ENCODE measurements around the gene FUT4.
A peak's percentile ranks its signal among the peaks of the same experiment; 100 is the strongest.
"Not testable (repeated sequence)": the region's sequence is repeated elsewhere in the genome, so short reads cannot be mapped to it uniquely, and the experiment has no call there.

FUT4 gene

DNA sequence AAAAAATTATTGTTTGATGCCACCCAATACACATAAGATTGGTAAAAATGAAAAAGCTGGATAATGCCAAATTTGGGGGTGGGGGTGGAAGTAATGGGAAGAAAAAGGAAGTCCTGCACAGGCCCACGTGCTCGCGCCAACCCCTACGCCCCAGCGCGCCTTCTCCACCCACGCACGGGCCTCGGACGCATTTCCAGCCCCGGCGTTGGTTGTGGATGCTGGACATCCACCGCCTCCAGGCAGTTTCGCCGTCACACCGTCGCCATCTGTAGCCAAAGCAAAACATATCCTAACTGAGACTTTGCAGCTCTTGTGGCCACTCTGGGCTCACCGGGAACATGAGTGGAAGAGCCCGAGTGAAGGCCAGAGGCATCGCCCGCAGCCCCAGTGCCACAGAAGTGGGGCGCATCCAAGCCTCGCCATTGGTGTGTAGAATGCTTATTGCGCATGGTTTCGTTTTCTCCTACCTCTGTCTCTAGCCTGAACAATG, 23.5 kb downstream of the FUT4 start, which contains the start of gene PIWIL4:
Gene PIWIL4, plus strand, starts transcription at position 188 of the 490 bp plus-strand sequence. Its CDS starts 151 bp downstream, at position 339.
- DNase-seq (ENCODE audit: low read depth), result no peak

- DNase-seq (ENCODE audit: low read depth), result no peak
Measured at GRCh38 chr11:94568200-94568599, 24.5 kb downstream of the FUT4 start.

DNA sequence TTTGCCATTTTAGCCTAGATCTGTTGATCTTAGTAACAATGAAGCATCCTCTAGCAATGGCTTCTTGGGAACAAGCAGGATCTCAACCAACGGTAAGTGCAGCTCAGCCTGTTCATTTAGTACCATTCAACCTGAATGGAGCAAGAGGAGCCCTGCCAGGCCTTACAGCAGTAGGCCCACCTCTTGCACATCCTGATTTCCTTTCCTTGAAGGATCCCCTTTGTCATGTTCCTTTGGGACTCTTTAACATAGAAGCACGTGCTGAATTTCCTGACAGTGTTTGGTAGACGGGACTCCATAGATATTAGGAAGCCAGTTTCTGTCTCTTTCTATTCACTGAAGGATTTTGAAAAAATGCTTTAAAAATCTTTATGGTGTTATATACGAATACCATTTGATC, 25.0 kb downstream of the FUT4 start:
- no peak for DNase-seq (ENCODE audit: low read depth)

- DNase-seq (ENCODE audit: low read depth), result not testable (repeated sequence)
Measured at GRCh38 chr11:94572975-94573374, 29.3 kb downstream of the FUT4 start.

- DNase-seq (ENCODE audit: low read depth), result peak; percentile 90
Measured at GRCh38 chr11:94574193-94574961, 30.7 kb downstream of the FUT4 start.

DNA sequence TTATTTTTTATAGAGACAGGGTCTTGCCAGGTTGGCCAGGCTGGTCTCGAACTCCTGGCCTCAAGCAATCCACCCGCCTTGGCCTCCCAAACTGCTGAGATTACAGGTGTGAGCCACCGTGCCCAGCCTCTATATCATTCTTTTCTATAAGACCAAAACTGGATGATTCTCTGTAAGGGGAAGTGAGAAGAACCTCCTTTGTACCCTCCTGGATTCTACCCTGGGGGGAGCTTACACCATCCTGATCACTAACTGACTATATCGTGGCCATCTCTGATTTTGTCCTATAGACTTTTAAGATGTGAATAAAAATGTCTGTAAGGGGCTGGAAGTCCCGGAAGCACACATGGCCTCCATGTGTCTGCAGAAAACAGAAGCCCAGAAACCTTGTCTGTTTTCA, 32.6 kb downstream of the FUT4 start:
- no peak for DNase-seq (ENCODE audit: low read depth)

- no peak for DNase-seq (ENCODE audit: low read depth)
Measured at GRCh38 chr11:94577841-94578240, 34.1 kb downstream of the FUT4 start.

DNA sequence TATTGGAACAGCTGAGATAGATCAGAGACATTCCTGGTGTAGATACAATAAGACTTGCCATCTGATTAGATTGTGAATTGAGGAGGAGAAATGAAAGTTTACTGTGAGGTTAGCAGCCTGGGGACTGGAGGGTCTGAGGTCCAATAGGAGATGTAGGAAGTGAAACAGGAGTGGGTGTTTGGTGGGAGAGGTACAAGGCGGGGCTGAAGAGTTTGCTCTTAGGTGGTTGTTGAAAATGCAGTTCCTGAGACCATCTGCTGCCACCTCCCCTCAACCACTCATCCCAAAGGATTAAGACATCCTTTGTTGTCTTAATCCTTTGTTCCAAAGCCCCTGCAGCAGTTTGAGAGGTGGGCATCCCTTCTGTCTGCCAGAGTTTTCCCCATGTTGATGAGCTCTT, 38.2 kb downstream of the FUT4 start:
- DNase-seq (ENCODE audit: low read depth), result no peak

DNA sequence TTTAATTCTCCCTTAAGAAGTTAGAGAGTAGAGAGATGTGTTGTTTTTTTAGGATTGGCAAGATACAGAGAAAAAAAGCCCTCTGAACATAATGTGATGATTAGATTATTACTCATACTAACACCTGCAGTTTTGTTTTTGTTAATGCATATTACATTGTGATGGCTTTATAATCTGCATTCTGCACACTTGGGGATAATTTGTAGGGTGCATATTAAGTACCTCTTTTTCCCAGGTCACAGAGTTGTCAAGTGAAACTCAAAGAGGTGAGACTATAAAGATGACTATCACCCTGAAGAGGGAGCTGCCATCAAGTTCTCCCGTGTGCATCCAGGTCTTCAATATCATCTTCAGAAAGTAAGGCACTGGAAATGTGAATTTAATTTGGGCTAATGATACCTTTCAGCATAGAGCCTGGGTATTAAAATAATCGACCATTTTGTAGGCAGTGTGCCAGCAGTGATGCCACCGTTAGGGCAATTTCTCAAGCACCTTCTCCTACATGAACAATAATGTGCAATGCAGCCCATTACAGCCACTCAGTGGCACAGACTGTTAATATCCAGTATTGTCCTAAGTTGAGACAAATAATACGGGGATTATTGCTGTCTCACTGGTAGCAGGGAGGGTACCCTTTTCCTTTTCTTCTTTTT, 39.6 kb downstream of the FUT4 start:
- DNase-seq (ENCODE audit: low read depth), result no peak

DNA sequence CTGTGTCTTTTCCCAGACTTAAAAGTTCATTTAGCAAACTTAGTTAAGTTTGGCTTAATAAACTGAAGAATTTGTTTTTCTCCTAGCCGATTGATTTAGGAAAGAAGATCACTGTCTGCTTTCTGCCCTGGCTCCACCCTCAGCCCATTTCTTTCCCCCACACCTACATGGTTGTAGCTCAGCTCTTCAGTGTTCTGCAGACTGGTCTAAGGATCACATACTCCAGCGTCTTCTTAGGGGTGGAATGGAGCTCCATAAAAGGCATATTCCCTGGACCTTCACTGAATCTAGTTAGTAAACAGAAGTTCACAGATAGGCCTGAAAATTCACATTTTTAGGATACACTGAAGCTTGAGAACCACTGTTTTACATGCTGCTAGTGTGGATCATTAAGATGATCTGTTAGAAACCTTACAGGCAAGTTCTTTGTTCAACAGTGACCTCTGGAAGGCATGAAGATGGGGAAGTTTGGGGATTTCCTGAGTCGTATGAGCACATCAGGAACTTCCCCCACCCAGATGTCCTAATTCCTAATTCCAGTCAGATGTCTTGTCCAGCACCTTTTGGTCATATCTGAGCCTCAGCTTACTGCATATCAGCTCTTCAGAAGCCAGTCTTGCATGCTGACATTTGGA, 40.3 kb downstream of the FUT4 start:
- DNase-seq (ENCODE audit: low read depth), result peak; percentile 18

DNA sequence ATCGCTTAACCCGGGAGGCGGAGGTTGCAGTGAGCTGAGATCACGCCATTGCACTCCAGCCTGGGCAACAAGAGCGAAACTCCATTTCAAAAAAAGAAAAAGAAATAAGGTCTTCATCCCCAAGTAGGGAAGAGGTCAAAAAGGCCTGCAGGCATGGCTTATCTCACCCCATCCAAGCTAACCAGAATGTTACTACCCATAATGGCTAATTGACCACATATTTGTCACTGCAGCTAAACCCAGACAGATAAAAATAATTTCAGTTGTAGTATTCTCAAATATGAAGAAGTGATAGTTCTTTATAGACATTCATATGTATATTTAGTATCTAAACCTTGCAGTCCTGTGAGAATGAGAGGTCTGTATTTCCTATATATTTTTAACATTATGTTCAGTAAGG, 41.3 kb downstream of the FUT4 start:
- no peak for DNase-seq (ENCODE audit: low read depth)

DNA sequence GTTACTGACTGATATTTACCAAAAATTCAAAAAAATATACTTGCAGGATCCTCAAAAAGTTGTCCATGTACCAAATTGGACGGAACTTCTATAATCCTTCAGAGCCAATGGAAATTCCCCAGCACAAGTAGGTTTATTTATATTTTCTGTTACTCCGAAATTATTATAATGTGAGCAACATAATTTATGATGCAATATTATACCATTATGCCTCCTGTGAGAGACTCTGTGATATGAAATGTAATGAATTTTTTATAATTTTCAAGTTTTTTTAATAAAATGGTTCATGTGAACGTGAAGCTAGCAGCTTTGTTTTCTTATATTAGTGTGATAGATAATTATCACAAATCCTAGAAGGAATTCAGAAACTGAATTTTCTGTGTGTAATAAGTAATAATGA, 41.7 kb downstream of the FUT4 start:
- no peak for DNase-seq (ENCODE audit: low read depth)

- DNase-seq (ENCODE audit: low read depth), result no peak
Measured at GRCh38 chr11:94586546-94586945, 42.8 kb downstream of the FUT4 start.

DNA sequence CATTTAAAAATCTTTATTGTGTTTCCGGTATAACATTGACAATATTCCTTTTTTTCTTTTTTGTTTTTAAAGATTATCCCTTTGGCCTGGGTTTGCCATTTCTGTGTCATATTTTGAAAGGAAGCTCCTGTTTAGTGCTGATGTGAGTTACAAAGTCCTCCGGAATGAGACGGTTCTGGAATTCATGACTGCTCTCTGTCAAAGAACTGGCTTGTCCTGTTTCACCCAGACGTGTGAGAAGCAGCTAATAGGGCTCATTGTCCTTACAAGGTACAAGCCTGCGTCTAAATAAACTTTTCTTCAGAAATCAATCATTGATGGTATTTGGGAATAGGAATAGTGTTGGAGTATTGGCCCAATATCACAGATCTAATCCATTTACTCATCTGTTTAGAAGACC, 43.3 kb downstream of the FUT4 start:
- DNase-seq (ENCODE audit: low read depth), result no peak

DNA sequence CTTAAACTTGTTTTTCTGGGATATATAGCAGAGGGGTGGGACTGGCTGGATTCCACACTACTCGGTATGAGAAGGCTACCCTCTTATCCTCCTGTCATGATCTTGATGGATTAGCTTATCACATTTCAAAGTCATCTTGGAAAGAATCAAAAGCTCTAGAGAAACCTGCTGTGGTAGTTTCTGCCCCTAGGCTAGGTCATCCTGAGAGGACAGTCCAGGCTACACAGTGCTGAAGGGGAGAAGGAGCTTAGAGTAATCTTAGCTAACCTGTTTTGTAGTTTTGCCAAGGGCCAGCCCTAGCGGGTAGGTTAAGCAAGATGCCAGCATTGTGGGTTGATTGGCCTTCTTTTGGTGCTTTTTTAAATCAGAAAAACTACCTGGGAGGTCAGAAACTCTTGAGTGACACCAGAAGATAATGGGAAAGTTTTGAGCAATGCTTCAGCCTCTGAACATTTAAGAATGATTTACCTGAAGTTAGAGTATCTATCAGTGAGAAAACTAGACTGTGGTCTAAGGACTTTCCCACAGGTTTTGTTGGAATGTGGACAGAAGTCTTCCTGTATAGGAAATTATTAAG, 44.7 kb downstream of the FUT4 start:
- no peak for DNase-seq (ENCODE audit: low read depth)

DNA sequence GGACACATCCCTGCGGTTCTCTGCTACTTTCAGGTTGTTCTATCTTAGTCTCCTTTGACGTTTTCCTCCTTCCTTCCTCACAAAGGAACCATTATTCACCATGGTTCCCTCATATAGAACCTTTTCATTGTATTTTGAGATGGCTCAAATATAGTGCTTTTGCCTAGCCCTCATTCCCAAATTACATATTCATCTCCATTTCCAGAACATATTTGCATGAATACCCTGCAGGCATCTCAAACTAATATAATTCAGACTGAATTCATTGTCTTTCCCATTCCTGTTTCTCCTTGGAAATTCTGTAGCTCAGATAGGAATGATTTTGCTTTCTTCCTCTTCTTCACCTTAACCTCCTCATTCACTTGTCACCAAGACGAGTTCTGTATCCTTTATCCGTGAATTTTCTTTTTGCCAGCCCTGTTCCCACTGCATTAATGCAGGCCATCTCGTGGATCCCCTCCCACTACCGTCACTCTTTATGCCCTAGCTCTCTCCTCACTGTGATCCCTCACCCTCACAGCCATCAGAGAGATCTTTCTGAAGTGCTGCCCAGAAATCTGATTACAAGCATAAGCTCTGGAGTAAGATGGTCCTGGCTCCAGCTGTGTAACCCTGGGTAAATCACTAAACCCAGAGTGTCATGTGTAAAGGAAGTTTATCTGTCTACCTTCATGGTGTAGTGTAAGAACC, 46.8 kb downstream of the FUT4 start:
- DNase-seq (ENCODE audit: low read depth), result no peak

- peak; percentile 46 for DNase-seq (ENCODE audit: low read depth)
Measured at GRCh38 chr11:94593030-94593429, 49.3 kb downstream of the FUT4 start.

GRCh38 chr11:94595076-94595475, 51.4 kb downstream of the FUT4 start:
- DNase-seq (ENCODE audit: low read depth), result no peak

DNA sequence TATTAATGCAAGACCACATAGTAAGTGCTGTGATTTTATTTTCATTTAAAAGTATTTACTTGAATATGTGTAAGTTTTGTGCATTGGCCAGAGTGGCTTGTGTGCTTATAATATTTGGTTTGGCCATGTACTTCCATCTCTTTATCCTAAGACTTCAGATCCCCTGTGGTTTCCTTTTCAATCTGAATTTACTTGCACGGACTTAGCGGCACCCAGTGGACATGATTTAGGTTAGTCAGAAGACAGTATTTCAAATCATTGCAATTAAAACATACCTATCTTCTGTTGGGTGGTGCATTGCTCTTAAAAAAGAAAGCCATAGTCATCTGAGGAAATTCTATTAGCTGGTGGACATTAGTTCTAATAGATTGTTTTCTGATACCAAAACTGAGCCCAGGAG, 54.2 kb downstream of the FUT4 start:
- no peak for DNase-seq (ENCODE audit: low read depth)
